PC-9 (cell line): ENCODE results near the gene PRLR. TPM values are rescaled to one million over a fixed set of nuclear protein-coding genes. Genes with fewer than 3 reads are reported as not detected.
"Not testable (repeated sequence)": the region's sequence is repeated elsewhere in the genome, so short reads cannot be mapped to it uniquely, and the experiment has no call there.

ENCODE experiments used
- BruUV-seq: library from RNA; stranded (reverse); fragments of 400-500 nt; replicated peaks from 2 replicates; lab custom pipeline; 2021; lab: Mats Ljungman, UMichigan
- CTCF ChIA-PET: fragments of 300-600 bp; sonication (Branson Sonifier 250); formaldehyde crosslinking; loops from one replicate; lab custom pipeline; 2022; ENCODE audit warnings: antibody characterized with exemption; lab: Charles Lee
- POLR2A ChIA-PET: fragments of 300-600 bp; sonication (Branson Sonifier 250); formaldehyde crosslinking; loops from one replicate; lab custom pipeline; 2022; ENCODE audit warnings: antibody characterized with exemption; ENCODE audit not compliant: unreplicated experiment; lab: Charles Lee
- DNase-seq, 2 experiments: peaks; one replicate each; pipeline versions ENCODE4 v3.0.0 to v3.0.0-alpha.2; 2015 to 2022; ENCODE audit warnings: mixed read lengths in 1 of 2
- H2AFZ ChIP-seq: fragments of 200-600 bp; sonication (generic); 2 replicates; pipeline ENCODE4 v1.8.1; 2017; ENCODE audit warnings: antibody characterized with exemption
- H3F3A ChIP-seq: fragments of 200-600 bp; sonication (generic); 2 replicates; pipeline ENCODE4 v1.8.1; 2017; ENCODE audit warnings: antibody characterized with exemption, mild to moderate bottlenecking, low read depth; ENCODE audit not compliant: insufficient read depth
- H3K27ac ChIP-seq: fragments of 200-600 bp; sonication (generic); 2 replicates; pipeline ENCODE4 v1.6.1; 2016; ENCODE audit warnings: mixed run types
- H3K27me3 ChIP-seq: fragments of 200-600 bp; sonication (generic); 2 replicates; pipeline ENCODE4 v1.6.1; 2016; ENCODE audit warnings: low read depth, mixed run types; ENCODE audit not compliant: insufficient read depth
- H3K36me3 ChIP-seq: fragments of 200-600 bp; sonication (generic); 2 replicates; pipeline ENCODE4 v1.6.1; 2016; ENCODE audit warnings: low read depth, mixed run types
- H3K4me1 ChIP-seq: fragments of 200-600 bp; sonication (generic); replicated peaks from 2 replicates; pipeline ENCODE4 v1.6.1; 2016; ENCODE audit warnings: mixed run types; ENCODE audit not compliant: insufficient read depth
- H3K4me2 ChIP-seq: fragments of 200-600 bp; sonication (generic); 2 replicates; pipeline ENCODE4 v1.6.1; 2017; ENCODE audit warnings: mixed run types
- H3K4me3 ChIP-seq: fragments of 200-600 bp; sonication (generic); 2 replicates; pipeline ENCODE4 v1.6.1; 2016; ENCODE audit warnings: mixed run types
- H3K79me2 ChIP-seq: fragments of 200-600 bp; sonication (generic); 2 replicates; pipeline ENCODE4 v1.6.1; 2017; ENCODE audit warnings: low read depth, mixed run types
- H3K9me2 ChIP-seq: fragments of 200-600 bp; sonication (generic); 2 replicates; pipeline ENCODE4 v1.8.1; 2017; ENCODE audit warnings: mild to moderate bottlenecking; ENCODE audit not compliant: insufficient read depth
- H3K9me3 ChIP-seq: fragments of 200-600 bp; sonication (generic); 2 replicates; pipeline ENCODE4 v1.8.1; 2016; ENCODE audit warnings: low read depth; ENCODE audit not compliant: insufficient read depth
- H4K20me1 ChIP-seq: fragments of 200-600 bp; sonication (generic); 2 replicates; pipeline ENCODE4 v1.8.1; 2017; ENCODE audit not compliant: insufficient read depth
- EZH2 ChIP-seq: fragments of 200-600 bp; sonication (generic); IDR thresholded peaks from 2 replicates; pipeline ENCODE4 v1.8.0; 2017; ENCODE audit warnings: antibody characterized with exemption, low read depth
- intact Hi-C: fragments of 100-400 bp; cut with micrococcal nuclease; formaldehyde crosslinking; loops from one replicate; pipeline ENCODE4 v1.10.0; 2022; ENCODE audit not compliant: unreplicated experiment
- total RNA-seq: library from RNA; stranded (reverse); gene quantifications from 2 replicates; pipeline ENCODE4 v1.2.3, GENCODE V29; 2021
- TF ChIP-seq, protein P1 (sequence below): fragments of 200-600 bp; sonication (generic); conservative IDR thresholded peaks from 2 replicates; pipeline ENCODE4 v1.6.1; 2017; ENCODE audit warnings: mixed run types, antibody characterized with exemption, mild to moderate bottlenecking, moderate library complexity

The PRLR gene
- total RNA-seq, 1 experiment from 2014 or later = not detected

DNA sequence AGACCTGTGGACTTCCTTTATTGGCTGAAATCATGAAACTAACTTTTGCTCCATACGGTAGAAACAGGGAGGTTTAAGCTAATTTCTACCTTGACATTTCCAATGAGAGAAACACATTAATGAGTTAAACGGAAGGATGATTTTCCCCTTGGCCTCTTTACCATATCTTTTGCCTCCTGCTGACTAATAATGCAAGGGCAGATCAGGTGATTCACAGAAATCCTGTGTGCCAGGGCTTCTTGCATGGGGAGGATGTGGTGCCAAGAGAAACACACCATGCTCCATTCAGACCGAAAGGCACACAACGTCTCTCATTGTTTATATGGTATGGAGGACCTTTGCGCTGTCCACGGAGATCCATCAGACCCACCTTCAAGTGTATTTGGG is 17.4 kb upstream of the PRLR start:
- no peak overlapping the region for H3K4me3 ChIP-seq
- H3K4me1 ChIP-seq = no peaks in the 10 kb centered on the region
- no peaks in the 10 kb centered on the region for H3K36me3 ChIP-seq
- TF ChIP-seq EZH2 = no peak
- TF ChIP-seq, protein P1, sequence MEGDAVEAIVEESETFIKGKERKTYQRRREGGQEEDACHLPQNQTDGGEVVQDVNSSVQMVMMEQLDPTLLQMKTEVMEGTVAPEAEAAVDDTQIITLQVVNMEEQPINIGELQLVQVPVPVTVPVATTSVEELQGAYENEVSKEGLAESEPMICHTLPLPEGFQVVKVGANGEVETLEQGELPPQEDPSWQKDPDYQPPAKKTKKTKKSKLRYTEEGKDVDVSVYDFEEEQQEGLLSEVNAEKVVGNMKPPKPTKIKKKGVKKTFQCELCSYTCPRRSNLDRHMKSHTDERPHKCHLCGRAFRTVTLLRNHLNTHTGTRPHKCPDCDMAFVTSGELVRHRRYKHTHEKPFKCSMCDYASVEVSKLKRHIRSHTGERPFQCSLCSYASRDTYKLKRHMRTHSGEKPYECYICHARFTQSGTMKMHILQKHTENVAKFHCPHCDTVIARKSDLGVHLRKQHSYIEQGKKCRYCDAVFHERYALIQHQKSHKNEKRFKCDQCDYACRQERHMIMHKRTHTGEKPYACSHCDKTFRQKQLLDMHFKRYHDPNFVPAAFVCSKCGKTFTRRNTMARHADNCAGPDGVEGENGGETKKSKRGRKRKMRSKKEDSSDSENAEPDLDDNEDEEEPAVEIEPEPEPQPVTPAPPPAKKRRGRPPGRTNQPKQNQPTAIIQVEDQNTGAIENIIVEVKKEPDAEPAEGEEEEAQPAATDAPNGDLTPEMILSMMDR = no peak
- H2AFZ ChIP-seq = no peak overlapping the region
- ChIA-PET POLR2A (no interaction called here), CTCF (no interaction called here)
- H3K9me2 ChIP-seq = no peaks in the 10 kb centered on the region
- H3K27me3 ChIP-seq = no peaks in the 10 kb centered on the region
- H3F3A ChIP-seq = no peaks in the 10 kb centered on the region
- no peaks in the 10 kb centered on the region for H3K9me3 ChIP-seq
- no peaks in the 10 kb centered on the region for H4K20me1 ChIP-seq
- H3K27ac ChIP-seq = no peak overlapping the region
- no peak for DNase-seq
- no peaks in the 10 kb centered on the region for H3K79me2 ChIP-seq
- intact Hi-C loops = no loop called here
- no peak overlapping the region for H3K4me2 ChIP-seq
- no TSS peak for BruUV-seq

DNA sequence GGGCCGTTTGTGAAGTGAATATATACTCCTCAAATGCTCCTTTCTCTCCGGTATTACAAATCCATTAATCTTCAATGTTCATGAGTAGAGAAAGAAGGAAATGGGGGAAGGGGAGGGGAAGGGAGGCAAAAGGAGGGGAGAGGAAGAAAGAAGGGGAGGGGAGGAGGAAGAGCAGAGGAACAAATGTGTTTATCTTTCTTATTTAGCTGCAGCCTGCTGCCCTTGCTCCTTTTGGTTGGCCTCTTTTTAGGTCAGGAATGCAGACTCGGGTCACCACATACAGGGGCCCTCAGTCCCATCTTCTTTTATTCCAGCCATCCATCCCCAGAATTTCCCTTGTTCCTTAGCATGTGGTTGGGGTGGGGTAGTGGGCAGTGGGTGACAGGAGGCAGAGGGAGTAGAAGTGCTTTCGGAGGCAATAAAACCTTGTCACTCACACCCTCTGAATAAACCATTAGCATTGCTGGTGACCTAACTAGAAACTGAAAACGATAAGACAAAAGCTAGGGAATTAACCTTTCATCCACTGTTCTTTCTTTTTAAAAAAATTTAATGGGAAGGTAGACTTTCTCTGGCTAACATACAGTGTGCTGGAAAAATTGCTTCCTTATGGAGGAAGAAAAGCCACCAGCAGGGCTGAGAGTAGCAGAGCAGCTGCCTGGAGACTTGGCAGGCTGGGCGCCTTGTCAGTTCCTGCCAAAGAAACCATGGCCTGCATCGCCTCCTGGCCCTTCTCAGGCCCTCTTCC is 16.8 kb upstream of the PRLR start:
- TF ChIP-seq EZH2 = no peak
- TF ChIP-seq, protein P1 = no peak
- DNase-seq = no peak
- H2AFZ ChIP-seq = no peak overlapping the region
- H3K79me2 ChIP-seq = no peaks in the 10 kb centered on the region
- H3F3A ChIP-seq = no peaks in the 10 kb centered on the region
- no peak overlapping the region for H3K4me2 ChIP-seq
- H4K20me1 ChIP-seq = no peaks in the 10 kb centered on the region
- no peaks in the 10 kb centered on the region for H3K9me3 ChIP-seq
- no peaks in the 10 kb centered on the region for H3K27me3 ChIP-seq
- H3K9me2 ChIP-seq = no peaks in the 10 kb centered on the region
- BruUV-seq = no TSS peak
- no peak overlapping the region for H3K4me3 ChIP-seq
- ChIA-PET POLR2A (no interaction called here), CTCF (no interaction called here)
- intact Hi-C loops = no loop called here
- H3K36me3 ChIP-seq = no peaks in the 10 kb centered on the region
- no peak overlapping the region for H3K27ac ChIP-seq
- H3K4me1 ChIP-seq = no peaks in the 10 kb centered on the region

DNA sequence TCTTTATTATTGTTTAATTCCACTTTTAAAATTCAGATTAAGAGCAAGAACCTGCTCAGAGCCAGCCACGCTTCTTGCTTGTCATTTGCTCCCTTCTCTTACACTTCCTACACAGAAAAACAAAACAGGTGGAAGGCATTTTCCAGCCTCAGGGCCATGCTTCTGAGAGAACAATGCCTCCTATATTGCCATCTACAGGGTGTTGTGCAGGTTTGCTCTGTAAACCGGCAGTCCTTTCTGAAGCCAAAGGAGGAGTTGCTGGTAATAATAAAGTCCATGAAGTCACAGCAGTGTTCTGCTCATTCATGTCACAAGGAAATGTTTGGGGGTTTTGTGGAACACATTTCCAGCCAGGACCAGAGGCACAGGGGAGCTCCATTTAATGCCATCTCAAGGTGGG is 16.1 kb upstream of the PRLR start:
- ChIA-PET CTCF (no interaction called here), POLR2A (no interaction called here)
- H2AFZ ChIP-seq = no peak overlapping the region
- H3K27me3 ChIP-seq = no peaks in the 10 kb centered on the region
- no peak overlapping the region for H3K27ac ChIP-seq
- TF ChIP-seq EZH2 = no peak
- TF ChIP-seq, protein P1 = no peak
- H3K4me1 ChIP-seq = no peaks in the 10 kb centered on the region
- H4K20me1 ChIP-seq = no peaks in the 10 kb centered on the region
- no peaks in the 10 kb centered on the region for H3K36me3 ChIP-seq
- intact Hi-C loops = no loop called here
- H3K4me3 ChIP-seq = no peak overlapping the region
- H3F3A ChIP-seq = no peaks in the 10 kb centered on the region
- no peaks in the 10 kb centered on the region for H3K9me2 ChIP-seq
- no peaks in the 10 kb centered on the region for H3K79me2 ChIP-seq
- no peak for DNase-seq
- BruUV-seq = no TSS peak
- no peak overlapping the region for H3K4me2 ChIP-seq
- H3K9me3 ChIP-seq = no peaks in the 10 kb centered on the region

GRCh38 chr5:35245371-35245770 is 15.1 kb upstream of the PRLR start:
- CTCF ChIA-PET, H3K4me3 ChIP-seq, BruUV-seq, H3F3A ChIP-seq, H2AFZ ChIP-seq, intact Hi-C loops, H3K9me3 ChIP-seq, H3K4me1 ChIP-seq, H3K79me2 ChIP-seq, H4K20me1 ChIP-seq, H3K27me3 ChIP-seq, H3K9me2 ChIP-seq, H3K36me3 ChIP-seq, H3K4me2 ChIP-seq, H3K27ac ChIP-seq, DNase-seq: not testable (repeated sequence)
- POLR2A ChIA-PET = interaction anchor here (0.6 kb wide), 1 partner anchor 447 kb away, joined by 3 read pairs; no protein-coding TSS in a partner anchor
